Stomach (tissue), 4 donors: ENCODE results near the gene FGFR2.

Experiments
- EP300 ChIP-seq: sonication (generic); formaldehyde crosslinking; IDR thresholded peaks from one replicate; pipeline ENCODE4 v1.6.1; 2017; ENCODE audit warnings: antibody characterized with exemption
- POLR2A ChIP-seq, 4 donors: fragments of 450-650 bp; IDR thresholded peaks; one replicate each; pipeline ENCODE4 v1.6.1; 2016; ENCODE audit warnings: antibody characterized with exemption in 4 of 4, control low read depth in 2 of 4, mild to moderate bottlenecking in 1 of 4, moderate library complexity in 1 of 4
- TF ChIP-seq, protein P1 (sequence below), 7 experiments: fragments of 450-650 bp in 4 of 7; fragments of 200-600 bp in 3 of 7; sonication (generic) in 3 of 7; IDR thresholded peaks; one replicate each; pipeline ENCODE4 v1.5.1; 2016 to 2019; ENCODE audit warnings: antibody characterized with exemption in 7 of 7, control low read depth in 2 of 7, mild to moderate bottlenecking in 1 of 7

DNA sequence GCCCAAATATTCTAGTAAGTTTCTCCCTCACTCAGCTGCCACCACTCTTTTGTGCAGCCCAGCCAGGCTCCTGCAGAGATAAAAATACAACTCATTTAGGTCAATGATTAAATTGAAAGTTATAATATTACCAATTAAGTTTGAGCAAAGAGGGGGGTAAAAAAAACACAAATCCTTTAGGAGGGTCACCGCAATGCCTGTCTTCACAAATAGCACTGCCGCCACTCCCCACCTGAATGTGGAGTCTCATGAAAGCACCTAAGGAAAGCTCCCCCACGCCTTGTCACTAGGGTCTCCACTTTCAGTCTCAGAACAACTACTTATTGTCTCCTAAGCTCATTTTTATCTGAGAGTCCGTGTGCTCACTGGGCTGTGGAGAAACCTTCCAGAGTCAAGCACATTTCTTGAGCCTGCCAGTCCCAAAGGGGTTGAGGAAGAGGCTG lies 148.7 kb downstream of the FGFR2 start:
- no peak for TF ChIP-seq POLR2A (IDR thresholded peaks at IDR 0.05)
- TF ChIP-seq, protein P1, sequence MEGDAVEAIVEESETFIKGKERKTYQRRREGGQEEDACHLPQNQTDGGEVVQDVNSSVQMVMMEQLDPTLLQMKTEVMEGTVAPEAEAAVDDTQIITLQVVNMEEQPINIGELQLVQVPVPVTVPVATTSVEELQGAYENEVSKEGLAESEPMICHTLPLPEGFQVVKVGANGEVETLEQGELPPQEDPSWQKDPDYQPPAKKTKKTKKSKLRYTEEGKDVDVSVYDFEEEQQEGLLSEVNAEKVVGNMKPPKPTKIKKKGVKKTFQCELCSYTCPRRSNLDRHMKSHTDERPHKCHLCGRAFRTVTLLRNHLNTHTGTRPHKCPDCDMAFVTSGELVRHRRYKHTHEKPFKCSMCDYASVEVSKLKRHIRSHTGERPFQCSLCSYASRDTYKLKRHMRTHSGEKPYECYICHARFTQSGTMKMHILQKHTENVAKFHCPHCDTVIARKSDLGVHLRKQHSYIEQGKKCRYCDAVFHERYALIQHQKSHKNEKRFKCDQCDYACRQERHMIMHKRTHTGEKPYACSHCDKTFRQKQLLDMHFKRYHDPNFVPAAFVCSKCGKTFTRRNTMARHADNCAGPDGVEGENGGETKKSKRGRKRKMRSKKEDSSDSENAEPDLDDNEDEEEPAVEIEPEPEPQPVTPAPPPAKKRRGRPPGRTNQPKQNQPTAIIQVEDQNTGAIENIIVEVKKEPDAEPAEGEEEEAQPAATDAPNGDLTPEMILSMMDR (IDR thresholded peaks at IDR 0.05): no peak
- TF ChIP-seq EP300: no peak
